HepG2 (cell line): ENCODE measurements around the gene DEGS1. TPM values are rescaled to one million over a fixed set of nuclear protein-coding genes. Genes with fewer than 3 reads are reported as not detected.

Experiments used
- BORCS8-MEF2B ChIP-seq: sonication (generic); formaldehyde crosslinking; IDR thresholded peaks from 2 replicates; pipeline ENCODE4 v1.8.0; 2022; ENCODE audit warnings: mild to moderate bottlenecking, missing genetic modification reagents
- E2F1 ChIP-seq: sonication (generic); formaldehyde crosslinking; IDR thresholded peaks from 2 replicates; pipeline ENCODE4 v1.5.0; 2020; ENCODE audit warnings: missing genetic modification reagents
- GABPB1 ChIP-seq: IDR thresholded peaks from 2 replicates; pipeline ENCODE4 v1.6.1; 2016; ENCODE audit warnings: mild to moderate bottlenecking, missing genetic modification reagents, moderate library complexity, missing compliant biosample characterization
- GMEB2 ChIP-seq: IDR thresholded peaks from 2 replicates; pipeline ENCODE4 v1.6.1; 2016; ENCODE audit warnings: missing biosample characterization, missing genetic modification reagents, low read depth
- KDM4B ChIP-seq: sonication (generic); formaldehyde crosslinking; IDR thresholded peaks from 2 replicates; pipeline ENCODE4 v1.4.0; 2020; ENCODE audit warnings: missing genetic modification reagents
- MEF2D ChIP-seq: sonication (generic); formaldehyde crosslinking; IDR thresholded peaks from 2 replicates; pipeline ENCODE4 v1.5.1; 2020; ENCODE audit warnings: mild to moderate bottlenecking, missing genetic modification reagents
- PPARG ChIP-seq: conservative IDR thresholded peaks from 2 replicates; pipeline ENCODE4 v1.6.1; 2016; ENCODE audit warnings: missing biosample characterization, missing genetic modification reagents
- RFXAP ChIP-seq: sonication (generic); formaldehyde crosslinking; IDR thresholded peaks from 2 replicates; pipeline ENCODE4 v1.4.0; 2020; ENCODE audit warnings: missing genetic modification reagents, borderline replicate concordance
- SIX1 ChIP-seq: sonication (generic); formaldehyde crosslinking; IDR thresholded peaks from 2 replicates; pipeline ENCODE4 v1.4.0; 2020; ENCODE audit warnings: missing genetic modification reagents, borderline replicate concordance
- SKIL ChIP-seq: sonication (generic); formaldehyde crosslinking; IDR thresholded peaks from 2 replicates; pipeline ENCODE4 v1.8.0; 2022; ENCODE audit warnings: missing genetic modification reagents, mild to moderate bottlenecking, moderate library complexity, borderline replicate concordance
- XRCC5 ChIP-seq: fragments of 200-400 bp; formaldehyde crosslinking; optimal IDR thresholded peaks from 2 replicates; pipeline ENCODE3; 2017; ENCODE audit warnings: mild to moderate bottlenecking, low read length
- ZBTB10 ChIP-seq: sonication (generic); formaldehyde crosslinking; IDR thresholded peaks from 2 replicates; pipeline ENCODE4 v1.4.0; 2020; ENCODE audit warnings: missing genetic modification reagents, borderline replicate concordance
- ZNF367 ChIP-seq: sonication (generic); formaldehyde crosslinking; IDR thresholded peaks from 2 replicates; pipeline ENCODE4 v1.4.0; 2020; ENCODE audit warnings: missing genetic modification reagents, borderline replicate concordance
- ZNF503 ChIP-seq: sonication (generic); formaldehyde crosslinking; IDR thresholded peaks from 2 replicates; pipeline ENCODE4 v1.4.0; 2020; ENCODE audit warnings: missing genetic modification reagents
- ZNF670 ChIP-seq: sonication (generic); formaldehyde crosslinking; IDR thresholded peaks from 2 replicates; pipeline ENCODE4 v1.8.0; 2022; ENCODE audit warnings: mild to moderate bottlenecking, missing genetic modification reagents, borderline replicate concordance
- ZNF781 ChIP-seq: sonication (generic); formaldehyde crosslinking; IDR thresholded peaks from 2 replicates; pipeline ENCODE4 v1.5.1; 2020; ENCODE audit warnings: borderline replicate concordance, mild to moderate bottlenecking, missing genetic modification reagents; ENCODE audit errors: not compliant biosample characterization
- ZSCAN5A ChIP-seq: sonication (generic); formaldehyde crosslinking; IDR thresholded peaks from 2 replicates; pipeline ENCODE4 v1.8.0; 2022; ENCODE audit warnings: mild to moderate bottlenecking, missing genetic modification reagents, borderline replicate concordance
- polyA plus RNA-seq, 8 experiments: library from polyadenylated mRNA; depleted of rRNA in 3 of 8; stranded (reverse) in 7 of 8; unstranded in 1 of 8; fragments of >200 nt; fragmentation: Illumina TruSeq in 4 of 8; extraction: Trizol in 4 of 8; gene quantifications; 2 replicates each; pipeline versions ENCODE4 v1.2.1 to v1.2.3, GENCODE V29; 2011 to 2016; ENCODE audit warnings: low read depth in 4 of 8, missing spikeins in 1 of 8, mixed read lengths in 1 of 8; ENCODE audit not compliant: insufficient read depth in 1 of 8
- total RNA-seq, 5 experiments: library from RNA; depleted of rRNA; stranded (reverse); fragments of >200 nt; fragmentation: Illumina TruSeq; extraction: Trizol; gene quantifications; 2 replicates each; pipeline ENCODE4 v1.2.3, GENCODE V29; 2016; ENCODE audit warnings: low read depth in 1 of 5

The DEGS1 gene
- total and polyA plus RNA-seq, 2 of the 13 experiments (the other 11 are each of a cell fraction or from before 2014, with no cell fraction given) = 18.1 to 35.9 TPM

GRCh38 chr1:224182866-224183590, at the start of gene DEGS1 (continued):
- TF ChIP-seq GMEB2 (CRISPR knock-in tag) (no peak), ZNF503 (CRISPR knock-in tag) (no peak), XRCC5 (no peak), ZNF781 (CRISPR knock-in tag) (no peak), RFXAP (CRISPR knock-in tag) (no peak), ZNF367 (CRISPR knock-in tag) (no peak), PPARG (CRISPR knock-in tag) (0 out of 2 replicates have a peak, but pooled peaks have one; percentile 3), ZBTB10 (CRISPR knock-in tag) (0 out of 2 replicates have a peak, but pooled peaks have one; percentile 35), BORCS8-MEF2B (CRISPR knock-in tag) (0 out of 2 replicates have a peak, but pooled peaks have one; percentile 42), SIX1 (no peak), ZNF670 (CRISPR knock-in tag) (no peak), KDM4B (CRISPR knock-in tag) (no peak), MEF2D (CRISPR knock-in tag) (no peak), E2F1 (CRISPR knock-in tag) (no peak; the same call in 1 of the 2 replicates), GABPB1 (CRISPR knock-in tag) (0 out of 2 replicates have a peak, but pooled peaks have one; percentile 17), SKIL (CRISPR knock-in tag) (no peak), ZSCAN5A (CRISPR knock-in tag) (no peak)
